GM20000 (cell line): ENCODE measurements around the gene SEC31A.

Experiments used
- DNase-seq: peaks from one replicate; pipeline ENCODE4 v3.0.0; 2012; ENCODE audit warnings: low spot score
- CTCF ChIP-seq: IDR thresholded peaks from 2 replicates; pipeline ENCODE4 v1.5.1; 2012; ENCODE audit warnings: mild to moderate bottlenecking, control low read depth; ENCODE audit errors: extremely low read depth, missing control alignments

SEC31A gene

GRCh38 chr4:82809619-82810018 lies 81.3 kb downstream of the SEC31A start:
- no peak for TF ChIP-seq CTCF
- DNase-seq: no peak

GRCh38 chr4:82803746-82804145 lies 87.2 kb downstream of the SEC31A start:
- no peak for TF ChIP-seq CTCF
- DNase-seq: no peak

- no peak for DNase-seq
- no peak for TF ChIP-seq CTCF
These were observed 88.0 kb downstream of the SEC31A start for GRCh38 chr4:82802911-82803310.

GRCh38 chr4:82801910-82802521 lies 88.9 kb downstream of the SEC31A start:
- peak; percentile 11 for TF ChIP-seq CTCF
- DNase-seq: no peak

- TF ChIP-seq CTCF: no peak
- DNase-seq: peak; percentile 52
These were observed 91.7 kb downstream of the SEC31A start for GRCh38 chr4:82799006-82799881.

- TF ChIP-seq CTCF: no peak
- DNase-seq: peak; percentile 88
These were observed 92.6 kb downstream of the SEC31A start, which contains the start of gene SCD5 for GRCh38 chr4:82798168-82799005. SCD5 (minus strand) TSS chr4:82798796; CDS start chr4:82798537, 259 bp downstream.
